ENCODE results near the gene AGPAT4. TPM values are rescaled to one million over a fixed set of nuclear protein-coding genes. Genes with fewer than 3 reads are reported as not detected.

Gene AGPAT4
- total and polyA plus RNA-seq, 4 donors, result 3.7 to 32.8 (median 9.7) TPM

GRCh38 chr6:161164182-161164625 lies 109.7 kb downstream of the AGPAT4 start:
- ATAC-seq (ENCODE audit: insufficient read depth, low FRiP score), result no peak
- no peak overlapping the region for H3K4me3 ChIP-seq
- WGBS, 2 donors, result 94 to 97% methylated on average over 9 of the region's 9 CpGs
- H3K9me3 ChIP-seq (ENCODE audit: control insufficient read depth in 4 of 4, insufficient read depth in 3 of 4, low read length in 3 of 4), result no peaks in the 10 kb centered on the region
- peaks cover 0 to 11% (median 8%) of the 10 kb centered on the region in 4 donors for H3K36me3 ChIP-seq (ENCODE audit: control insufficient read depth in 4 of 4, insufficient read depth in 4 of 4, low read length in 4 of 4)
- no peak for DNase-seq
- no peak overlapping the region for H3K27ac ChIP-seq (ENCODE audit: low read depth in 1 of 2, low read length in 1 of 2)
- no peak overlapping the region for H3K9ac ChIP-seq (ENCODE audit: insufficient read depth in 1 of 2, low read length in 2 of 2)
- no peaks in the 10 kb centered on the region for H3K27me3 ChIP-seq (ENCODE audit: control insufficient read depth in 3 of 3, insufficient read depth in 3 of 3, low read length in 2 of 3)
- H3K4me1 ChIP-seq (ENCODE audit: control insufficient read depth in 5 of 5, insufficient read depth in 5 of 5, low read length in 5 of 5), result peaks cover 0 to 8% (median 0%) of the 10 kb centered on the region in 5 donors
- TF ChIP-seq CTCF (IDR thresholded peaks at IDR 0.05; ENCODE audit: control extremely low read depth, extremely low read depth), result no peak

GRCh38 chr6:161163466-161164181 lies 110.2 kb downstream of the AGPAT4 start:
- DNase-seq (no peak), ATAC-seq (ENCODE audit: insufficient read depth, low FRiP score) (no peak)
- Histone ChIP-seq H3K9me3 (ENCODE audit: control insufficient read depth in 4 of 4, insufficient read depth in 3 of 4, low read length in 3 of 4) (no peaks in the 10 kb centered on the region), H3K9ac (ENCODE audit: insufficient read depth in 1 of 2, low read length in 2 of 2) (no peak overlapping the region), H3K27ac (ENCODE audit: low read depth in 1 of 2, low read length in 1 of 2) (no peak overlapping the region), H3K4me3 (no peak overlapping the region), H3K36me3 (ENCODE audit: control insufficient read depth in 4 of 4, insufficient read depth in 4 of 4, low read length in 4 of 4) (peaks cover 0 to 13% (median 8%) of the 10 kb centered on the region in 4 donors), H3K27me3 (ENCODE audit: control insufficient read depth in 3 of 3, insufficient read depth in 3 of 3, low read length in 2 of 3) (no peaks in the 10 kb centered on the region), H3K4me1 (ENCODE audit: control insufficient read depth in 5 of 5, insufficient read depth in 5 of 5, low read length in 5 of 5) (peaks cover 0 to 5% (median 0%) of the 10 kb centered on the region in 5 donors)
- no peak for TF ChIP-seq CTCF (IDR thresholded peaks at IDR 0.05; ENCODE audit: control extremely low read depth, extremely low read depth)
- WGBS, 2 donors, result 96% methylated on average over 13 of the region's 13 CpGs

GRCh38 chr6:161162722-161163121 lies 111.1 kb downstream of the AGPAT4 start:
- Histone ChIP-seq H3K4me1 (ENCODE audit: control insufficient read depth in 5 of 5, insufficient read depth in 5 of 5, low read length in 5 of 5) (peaks cover 0 to 2% (median 0%) of the 10 kb centered on the region in 5 donors), H3K4me3 (no peak overlapping the region), H3K9me3 (ENCODE audit: control insufficient read depth in 4 of 4, insufficient read depth in 3 of 4, low read length in 3 of 4) (no peaks in the 10 kb centered on the region), H3K27me3 (ENCODE audit: control insufficient read depth in 3 of 3, insufficient read depth in 3 of 3, low read length in 2 of 3) (no peaks in the 10 kb centered on the region), H3K36me3 (ENCODE audit: control insufficient read depth in 4 of 4, insufficient read depth in 4 of 4, low read length in 4 of 4) (peaks cover 0 to 13% (median 8%) of the 10 kb centered on the region in 4 donors), H3K27ac (ENCODE audit: low read depth in 1 of 2, low read length in 1 of 2) (no peak overlapping the region), H3K9ac (ENCODE audit: insufficient read depth in 1 of 2, low read length in 2 of 2) (no peak overlapping the region)
- no peak for DNase-seq
- TF ChIP-seq CTCF (IDR thresholded peaks at IDR 0.05; ENCODE audit: control extremely low read depth, extremely low read depth), result no peak
- ATAC-seq (ENCODE audit: insufficient read depth, low FRiP score), result no peak
- WGBS, 2 donors, result 86 to 95% methylated on average over 9 of the region's 9 CpGs

Data from lung (tissue), 12 donors.